Tibial nerve (tissue), 4 donors: ENCODE measurements around the gene SFXN5.
A peak's percentile ranks its signal among the peaks of the same experiment; 100 is the strongest.

Experiments used
- CTCF ChIP-seq, 5 experiments: fragments of 200-600 bp in 3 of 5; fragments of 450-650 bp in 2 of 5; sonication (generic) in 3 of 5; IDR thresholded peaks; one replicate each; pipeline ENCODE4 v1.5.1; 2016 to 2019; ENCODE audit warnings: antibody characterized with exemption in 5 of 5, mild to moderate bottlenecking in 3 of 5, moderate library complexity in 2 of 5
- EP300 ChIP-seq, 2 donors: sonication (generic); formaldehyde crosslinking; IDR thresholded peaks; one replicate each; pipeline ENCODE4 v1.6.1; 2017; ENCODE audit warnings: antibody characterized with exemption in 2 of 2, mild to moderate bottlenecking in 1 of 2

- TF ChIP-seq EP300 (IDR thresholded peaks at IDR 0.05) (no peak), CTCF (IDR thresholded peaks at IDR 0.05) (peak in 1 of 5 experiments; percentile 16)
Measured at GRCh38 chr2:73112026-73112912, 40.8 kb upstream of the SFXN5 start.
